Inflammatory macrophage (primary cell): ENCODE data around the gene TNP1.

ENCODE experiments used
- DNase-seq, 2 donors: peaks; one replicate each; pipeline ENCODE4 v3.0.0-alpha.2; 2020 to 2022

Gene TNP1

DNA sequence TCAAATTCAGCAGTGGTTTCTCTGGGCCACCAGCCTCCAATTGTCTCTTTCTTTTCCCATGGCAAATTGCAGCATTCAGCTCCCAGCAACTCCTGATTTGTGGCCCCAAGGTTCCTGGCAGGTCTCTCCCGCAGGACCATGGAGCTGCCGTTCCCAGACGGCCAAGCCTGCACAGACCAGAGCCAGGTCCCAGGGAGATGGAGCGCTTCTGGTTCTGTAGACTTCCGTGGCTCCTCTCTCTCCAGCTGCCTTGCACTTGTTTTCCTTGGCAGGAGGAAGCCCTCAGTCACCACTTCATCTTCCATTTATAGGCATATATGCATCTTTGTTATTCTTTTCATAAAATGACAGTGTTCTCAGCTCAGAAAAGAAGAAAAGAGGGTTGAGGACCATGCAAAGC, 21.7 kb downstream of the TNP1 start:
- DNase-seq: no peak

DNA sequence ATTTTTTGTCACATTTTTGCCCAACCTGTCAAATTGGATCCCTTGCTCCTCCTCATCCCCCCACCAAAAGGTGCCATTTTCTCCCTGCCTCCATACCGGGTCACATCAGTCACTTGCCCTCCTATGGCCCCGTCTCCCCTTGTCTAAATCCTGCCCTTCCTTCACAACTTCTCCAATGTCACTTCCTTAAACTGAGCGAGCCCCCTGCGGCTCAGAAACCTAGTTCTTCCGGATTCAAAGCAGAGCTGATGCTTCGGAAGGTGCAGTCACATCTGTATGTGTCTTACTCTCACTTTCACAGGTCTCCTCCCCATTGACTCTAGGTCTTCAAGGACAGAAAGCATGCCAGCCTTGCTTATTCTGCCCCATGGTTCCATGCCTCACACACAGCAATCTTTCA, 22.1 kb downstream of the TNP1 start:
- DNase-seq: no peak

DNA sequence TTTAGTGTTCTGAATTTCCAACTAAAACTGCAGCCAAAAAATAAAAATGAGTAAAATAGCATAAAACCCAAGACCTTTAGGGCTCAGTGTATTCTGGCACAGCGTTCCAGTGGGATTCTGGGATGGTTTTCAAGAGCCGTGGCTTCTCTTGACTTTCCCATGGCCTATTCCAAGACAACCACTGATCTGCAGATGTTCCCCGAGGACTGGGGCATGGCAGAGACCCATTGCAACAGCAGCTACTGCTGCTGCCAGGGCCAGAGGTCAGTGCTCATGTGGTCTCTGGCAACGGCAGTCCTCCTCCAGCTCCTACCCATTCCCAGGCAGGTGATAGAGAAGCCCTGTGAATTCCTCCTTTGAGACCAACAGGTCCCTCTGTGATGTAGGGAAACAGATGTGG, 26.8 kb downstream of the TNP1 start:
- DNase-seq: no peak

- DNase-seq: no peak
Observed at GRCh38 chr2:216830346-216830745, 29.5 kb downstream of the TNP1 start.

DNA sequence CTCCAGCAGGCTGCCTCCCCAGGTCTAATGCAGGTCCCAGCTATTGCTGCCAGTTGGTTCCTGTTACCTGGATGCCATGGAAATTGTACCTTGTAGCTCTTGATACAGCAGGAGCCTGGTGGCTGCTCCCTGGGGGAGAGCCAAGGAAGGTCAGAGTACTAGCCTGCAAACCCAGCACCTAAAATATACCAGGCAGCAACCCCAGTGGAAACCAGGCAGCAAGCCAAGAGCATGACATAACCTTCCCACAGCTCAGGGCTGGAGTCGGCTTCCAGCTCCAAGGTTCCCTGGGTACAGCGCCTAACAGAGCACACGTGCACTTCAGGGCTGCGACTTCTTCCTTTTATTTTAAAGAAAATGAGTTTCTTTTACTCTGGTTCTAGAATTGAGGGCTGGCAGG, 30.3 kb downstream of the TNP1 start:
- DNase-seq: no peak

DNA sequence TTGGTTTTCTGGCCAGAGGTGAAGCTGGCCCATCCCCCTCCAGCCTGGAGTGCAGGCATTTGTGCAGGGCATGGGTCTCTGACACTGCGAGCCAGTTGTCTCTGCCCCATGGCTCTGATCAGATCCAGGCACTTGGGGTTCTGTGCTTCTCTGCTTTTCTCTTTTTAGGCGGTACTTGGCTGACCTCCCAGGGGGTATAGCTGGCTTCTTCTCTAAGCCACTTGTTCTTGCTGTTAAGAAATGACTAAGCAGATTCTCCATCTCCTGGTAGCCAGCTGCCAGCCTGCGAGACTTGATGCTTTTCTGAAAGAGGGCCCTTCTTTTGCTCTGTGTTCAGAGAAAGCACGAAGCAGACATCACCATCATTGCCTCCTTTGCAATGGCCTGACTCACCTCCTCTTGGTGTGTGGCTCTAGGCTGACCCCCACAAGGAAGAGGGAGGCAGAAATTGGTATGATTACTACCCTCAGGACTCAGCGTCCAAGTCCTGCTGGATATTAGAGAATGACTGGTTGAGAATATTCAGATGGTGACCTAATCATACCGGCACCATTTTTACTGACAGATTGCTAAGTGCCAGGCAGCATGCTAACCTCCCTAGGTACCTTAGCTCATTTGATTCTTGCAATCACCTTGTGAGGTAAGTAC, 32.7 kb downstream of the TNP1 start:
- DNase-seq: no peak

DNA sequence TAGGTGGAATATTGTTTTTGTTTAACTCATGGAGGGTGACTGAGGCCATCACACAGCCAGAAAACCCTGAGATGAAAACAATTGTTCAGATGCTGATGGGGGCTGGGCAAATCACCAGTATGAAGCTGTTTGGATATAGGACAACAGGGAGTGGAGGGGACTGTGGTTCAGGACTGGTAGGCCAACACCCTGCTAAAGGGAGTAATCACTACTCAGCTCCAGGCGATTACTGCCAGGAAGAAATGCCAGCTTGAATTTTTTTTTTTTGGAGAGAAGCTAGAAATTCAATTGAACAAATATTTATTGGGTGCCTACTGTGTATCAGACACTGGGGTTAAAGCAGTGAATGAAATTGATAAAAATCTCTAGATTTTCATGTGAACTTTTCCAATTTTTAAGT, 37.4 kb downstream of the TNP1 start:
- no peak for DNase-seq

- no peak for DNase-seq
Observed at GRCh38 chr2:216820709-216821108, 39.2 kb downstream of the TNP1 start.

DNA sequence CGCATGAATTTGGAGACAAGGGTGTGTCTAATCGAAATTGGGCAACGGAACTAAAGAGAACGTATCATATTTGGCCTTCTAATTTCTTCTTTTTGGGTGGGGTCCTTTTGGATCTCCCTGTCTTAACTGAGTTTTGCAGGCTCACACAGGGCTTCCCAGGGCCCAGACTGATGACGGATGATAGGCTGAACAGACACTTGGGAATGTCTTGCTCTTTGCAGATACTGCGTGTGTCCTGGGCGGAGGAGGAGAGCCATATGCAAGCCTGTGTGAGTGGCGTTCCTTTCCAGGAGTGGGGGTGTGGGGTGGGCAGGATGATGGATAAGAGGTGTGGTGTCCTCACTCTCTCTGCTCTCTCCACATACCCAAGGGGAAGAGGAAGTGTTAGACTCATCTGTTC, 40.1 kb downstream of the TNP1 start:
- DNase-seq: no peak

- no peak for DNase-seq
Observed at GRCh38 chr2:216819055-216819454, 40.8 kb downstream of the TNP1 start.

GRCh38 chr2:216810399-216811160, 49.3 kb downstream of the TNP1 start:
- no peak for DNase-seq
